Common myeloid progenitor, CD34-positive (primary cell): Measurements from ENCODE around the gene LIPE.
A peak's percentile ranks its signal among the peaks of the same experiment; 100 is the strongest.

Experiments
- CTCF ChIA-PET: fragments of 350-600 bp; sonication (Branson Sonifier 250); formaldehyde crosslinking; loops from one replicate; lab custom pipeline; 2021; ENCODE audit warnings: antibody characterized with exemption; lab: Charles Lee
- POLR2A ChIA-PET: fragments of 350-600 bp; sonication (Branson Sonifier 250); formaldehyde crosslinking; loops from one replicate; lab custom pipeline; 2021; ENCODE audit warnings: antibody characterized with exemption; lab: Charles Lee
- DNase-seq, 3 donors: peaks; one replicate each; pipeline versions ENCODE4 v3.0.0 to v3.0.0-alpha.2; 2013
- H3K27ac ChIP-seq, 2 experiments: 1 replicate in 1 of 2; 2 replicates in 1 of 2; pipeline ENCODE4 v1.7.0; 2013; ENCODE audit warnings: inconsistent platforms in 2 of 2, low read length in 2 of 2, mild to moderate bottlenecking in 2 of 2, low read depth in 1 of 2, moderate library complexity in 1 of 2; ENCODE audit not compliant: severe bottlenecking in 2 of 2, insufficient read depth in 1 of 2, poor library complexity in 1 of 2
- H3K27me3 ChIP-seq, 5 experiments: replicated peaks in 2 of 5; 1 replicate in 3 of 5; 2 replicates in 2 of 5; pipeline versions ENCODE4 v1.6.1 to v1.7.0; 2013; ENCODE audit warnings: low read length in 4 of 5, mild to moderate bottlenecking in 2 of 5, moderate library complexity in 2 of 5, inconsistent platforms in 1 of 5; ENCODE audit not compliant: insufficient read depth in 5 of 5, control insufficient read depth in 4 of 5
- H3K36me3 ChIP-seq, 4 experiments: 1 replicate in 2 of 4; 2 replicates in 2 of 4; pipeline versions ENCODE4 v1.6.1 to v1.7.0; 2013; ENCODE audit warnings: low read length in 3 of 4, control low read depth in 1 of 4, mild to moderate bottlenecking in 1 of 4; ENCODE audit not compliant: control insufficient read depth in 4 of 4, insufficient read depth in 4 of 4
- H3K4me1 ChIP-seq, 4 experiments: 1 replicate in 3 of 4; 2 replicates in 1 of 4; pipeline versions ENCODE4 v1.6.1 to v1.7.1; 2013; ENCODE audit warnings: low read length in 3 of 4, mild to moderate bottlenecking in 3 of 4, control low read depth in 1 of 4, inconsistent platforms in 1 of 4, moderate library complexity in 1 of 4; ENCODE audit not compliant: control insufficient read depth in 4 of 4, insufficient read depth in 4 of 4; ENCODE audit errors: control extremely low read depth in 1 of 4
- H3K4me3 ChIP-seq, 7 experiments: 1 replicate in 4 of 7; 2 replicates in 3 of 7; pipeline versions ENCODE4 v1.5.1 to v1.7.0; 2013; ENCODE audit warnings: mild to moderate bottlenecking in 7 of 7, low read length in 6 of 7, moderate library complexity in 6 of 7, inconsistent platforms in 2 of 7, low read depth in 2 of 7, control low read depth in 1 of 7; ENCODE audit not compliant: insufficient read depth in 4 of 7, control insufficient read depth in 1 of 7; ENCODE audit errors: extremely low read depth in 1 of 7
- H3K9me3 ChIP-seq, 5 experiments: 1 replicate in 4 of 5; 2 replicates in 1 of 5; pipeline versions ENCODE4 v1.6.1 to v1.7.1; 2013; ENCODE audit warnings: low read length in 4 of 5, mild to moderate bottlenecking in 2 of 5, inconsistent platforms in 1 of 5, low read depth in 1 of 5, moderate library complexity in 1 of 5; ENCODE audit not compliant: control insufficient read depth in 4 of 5, insufficient read depth in 2 of 5; ENCODE audit errors: control extremely low read depth in 1 of 5
- WGBS: methylation state at CpG from one replicate; pipeline ENCODE4 v1.1.5; 2013; ENCODE audit not compliant: insufficient coverage; 5-methylcytosine and 5-hydroxymethylcytosine counted together

Gene LIPE

GRCh38 chr19:42352301-42353259 lies 74.6 kb downstream of the LIPE start:
- Histone ChIP-seq H3K36me3 (peaks cover 6 to 62% (median 36%) of the 10 kb centered on the region in 4 experiments), H3K9me3 (no peaks in the 10 kb centered on the region), H3K4me1 (no peaks in the 10 kb centered on the region), H3K4me3 (no peak overlapping the region), H3K27ac (no peak overlapping the region), H3K27me3 (no peaks in the 10 kb centered on the region)
- peak in 2 of 3 donors; percentile 13 to 35 for DNase-seq
- ChIA-PET POLR2A (no interaction called here), CTCF (no interaction called here)
- WGBS, result 98% methylated on average over 24 of the region's 31 CpGs
